SK-N-SH treated with all-trans-retinoic acid at 6 μM for 48 hours (cell line): ENCODE measurements around the gene CHST8.

Source experiments
- ATAC-seq: fragments of 200-7000 bp; cut with Tn5 transposase; 3 replicates; pipeline ENCODE4 v1.9.1; 2020; ENCODE audit warnings: mild to moderate bottlenecking, moderate library complexity
- ARNTL ChIP-seq: fragments of 450-650 bp; formaldehyde crosslinking; IDR thresholded peaks from 2 replicates; pipeline ENCODE4 v1.5.0; 2020; ENCODE audit warnings: low read depth, mild to moderate bottlenecking, moderate library complexity, borderline replicate concordance
- BACH2 ChIP-seq: fragments of 250-450 bp; sonication (Bioruptor Pico); IDR thresholded peaks from 2 replicates; pipeline ENCODE4 v1.9.0; 2021; ENCODE audit warnings: mild to moderate bottlenecking, borderline replicate concordance
- CREB5 ChIP-seq: fragments of 250-450 bp; sonication (Bioruptor Pico); IDR thresholded peaks from 2 replicates; pipeline ENCODE4 v1.5.1; 2020; ENCODE audit warnings: low read depth, mild to moderate bottlenecking, moderate library complexity
- CSDC2 ChIP-seq: fragments of 250-450 bp; sonication (Bioruptor Pico); IDR thresholded peaks from 2 replicates; pipeline ENCODE4 v1.5.0; 2020; ENCODE audit warnings: mild to moderate bottlenecking, moderate library complexity
- ESRRG ChIP-seq: fragments of 250-450 bp; sonication (Bioruptor Pico); IDR thresholded peaks from 2 replicates; pipeline ENCODE4 v1.6.1; 2021; ENCODE audit warnings: mild to moderate bottlenecking
- ISL1 ChIP-seq: fragments of 250-450 bp; sonication (Bioruptor Pico); IDR thresholded peaks from 2 replicates; pipeline ENCODE4 v2.1.2; 2022; ENCODE audit warnings: mild to moderate bottlenecking, moderate library complexity
- OSR1 ChIP-seq: fragments of 250-450 bp; sonication (Bioruptor Pico); IDR thresholded peaks from 2 replicates; pipeline ENCODE4 v1.8.0; 2022; ENCODE audit warnings: moderate library complexity, mild to moderate bottlenecking, inconsistent platforms
- PATZ1 ChIP-seq: fragments of 250-450 bp; sonication (Bioruptor Pico); IDR thresholded peaks from 2 replicates; pipeline ENCODE4 v1.8.0; 2020; ENCODE audit warnings: mild to moderate bottlenecking, moderate library complexity, borderline replicate concordance
- PPARA ChIP-seq: fragments of 250-450 bp; sonication (Bioruptor Pico); IDR thresholded peaks from 2 replicates; pipeline ENCODE4 v1.5.0; 2020; ENCODE audit warnings: mild to moderate bottlenecking, borderline replicate concordance
- RARB ChIP-seq: fragments of 250-450 bp; sonication (Bioruptor Pico); IDR thresholded peaks from 2 replicates; pipeline ENCODE4 v1.8.0; 2021; ENCODE audit warnings: mild to moderate bottlenecking, moderate library complexity
- SNAI2 ChIP-seq: fragments of 250-450 bp; sonication (Bioruptor Pico); IDR thresholded peaks from 2 replicates; pipeline ENCODE4 v1.5.0; 2020; ENCODE audit warnings: mild to moderate bottlenecking, moderate library complexity
- TCF4 ChIP-seq: fragments of 250-450 bp; sonication (Bioruptor Pico); IDR thresholded peaks from 2 replicates; pipeline ENCODE4 v1.8.0; 2021; ENCODE audit warnings: mild to moderate bottlenecking, moderate library complexity, borderline replicate concordance
- TOX ChIP-seq: fragments of 250-450 bp; sonication (Bioruptor Pico); IDR thresholded peaks from 2 replicates; pipeline ENCODE4 v1.8.0; 2021; ENCODE audit warnings: mild to moderate bottlenecking, moderate library complexity, borderline replicate concordance
- ZC3H10 ChIP-seq: fragments of 250-450 bp; sonication (Bioruptor Pico); IDR thresholded peaks from 2 replicates; pipeline ENCODE4 v1.5.1; 2021; ENCODE audit warnings: mild to moderate bottlenecking, moderate library complexity
- ZFP30 ChIP-seq: fragments of 450-650 bp; formaldehyde crosslinking; IDR thresholded peaks from 2 replicates; pipeline ENCODE4 v1.5.0; 2022; ENCODE audit warnings: mild to moderate bottlenecking, moderate library complexity
- ZNF565 ChIP-seq: fragments of 450-650 bp; formaldehyde crosslinking; conservative IDR thresholded peaks from 2 replicates; pipeline ENCODE4 v1.5.0; 2020; ENCODE audit warnings: low read depth, mild to moderate bottlenecking, moderate library complexity
- ZNF70 ChIP-seq: fragments of 450-650 bp; formaldehyde crosslinking; IDR thresholded peaks from 2 replicates; pipeline ENCODE4 v1.5.0; 2020; ENCODE audit warnings: mild to moderate bottlenecking, moderate library complexity
- ZNF8 ChIP-seq: fragments of 450-650 bp; formaldehyde crosslinking; IDR thresholded peaks from 2 replicates; pipeline ENCODE4 v1.5.0; 2020; ENCODE audit warnings: mild to moderate bottlenecking, moderate library complexity
- TF ChIP-seq, protein P1 (sequence below): fragments of 250-450 bp; sonication (Bioruptor Pico); IDR thresholded peaks from 2 replicates; pipeline ENCODE4 v1.5.0; 2020; ENCODE audit warnings: mild to moderate bottlenecking, moderate library complexity
- TF ChIP-seq, protein P2 (sequence below): fragments of 250-450 bp; sonication (Bioruptor Pico); IDR thresholded peaks from 2 replicates; pipeline ENCODE4 v1.8.0; 2021; ENCODE audit warnings: low read depth, mild to moderate bottlenecking, moderate library complexity, borderline replicate concordance

Gene CHST8

DNA sequence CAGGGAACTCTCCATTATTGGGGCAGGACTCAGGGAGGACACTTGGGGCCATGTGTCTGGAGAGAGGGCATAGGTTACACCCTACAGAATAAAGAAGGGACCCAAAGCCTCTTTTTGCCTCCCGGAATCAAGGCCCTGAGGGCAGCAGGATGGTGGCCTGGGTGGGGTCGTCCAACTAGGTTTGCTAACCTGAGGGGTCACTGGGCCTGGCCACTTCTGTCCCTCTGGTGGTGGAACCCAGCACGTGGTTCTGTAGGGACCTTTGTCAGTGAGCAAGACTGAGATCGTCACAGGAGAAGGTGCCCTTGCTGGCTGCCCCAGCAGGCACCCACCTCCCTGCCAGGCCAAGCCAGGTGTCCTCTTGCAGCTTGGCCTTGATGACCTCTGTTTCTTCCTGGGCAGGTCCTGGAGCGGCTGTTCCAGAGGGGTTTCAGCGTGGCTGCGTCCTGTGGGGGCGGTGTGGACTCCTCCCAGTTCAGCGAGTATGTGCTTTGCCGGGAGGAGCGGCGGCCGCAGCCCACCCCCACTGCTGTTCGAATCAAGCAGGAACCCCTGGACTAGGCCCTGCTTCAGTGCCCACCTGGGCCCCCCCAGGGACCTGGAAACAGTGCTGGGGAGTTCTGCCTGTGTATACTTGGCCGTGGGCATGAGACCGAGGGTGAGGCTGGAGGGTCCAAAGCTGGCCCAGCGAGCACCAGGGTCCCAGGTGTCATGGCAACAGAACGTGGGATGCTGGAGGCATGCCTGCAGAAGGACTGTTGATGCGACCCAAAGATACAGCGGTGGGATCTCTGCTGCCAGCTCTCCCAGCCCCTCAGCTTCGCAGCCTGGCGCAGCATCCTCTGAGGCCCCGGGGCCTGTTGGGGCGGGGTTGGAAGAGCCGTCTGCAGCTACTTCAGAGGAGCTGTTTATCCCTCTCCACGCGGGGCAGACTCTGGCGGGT lies 190.9 kb downstream of the CHST8 start:
- TF ChIP-seq TOX (no peak), PATZ1 (no peak), ZFP30 (no peak), CSDC2 (CRISPR knock-in tag) (no peak), OSR1 (CRISPR knock-in tag) (no peak), SNAI2 (CRISPR knock-in tag) (no peak)
- ATAC-seq = no peak; the same call in 2 of the 3 replicates

- no peak; the same call in 2 of the 3 replicates for ATAC-seq
- TF ChIP-seq ZNF70 (CRISPR knock-in tag) = no peak
- no peak for TF ChIP-seq TCF4 (CRISPR knock-in tag)
- TF ChIP-seq, protein P1, sequence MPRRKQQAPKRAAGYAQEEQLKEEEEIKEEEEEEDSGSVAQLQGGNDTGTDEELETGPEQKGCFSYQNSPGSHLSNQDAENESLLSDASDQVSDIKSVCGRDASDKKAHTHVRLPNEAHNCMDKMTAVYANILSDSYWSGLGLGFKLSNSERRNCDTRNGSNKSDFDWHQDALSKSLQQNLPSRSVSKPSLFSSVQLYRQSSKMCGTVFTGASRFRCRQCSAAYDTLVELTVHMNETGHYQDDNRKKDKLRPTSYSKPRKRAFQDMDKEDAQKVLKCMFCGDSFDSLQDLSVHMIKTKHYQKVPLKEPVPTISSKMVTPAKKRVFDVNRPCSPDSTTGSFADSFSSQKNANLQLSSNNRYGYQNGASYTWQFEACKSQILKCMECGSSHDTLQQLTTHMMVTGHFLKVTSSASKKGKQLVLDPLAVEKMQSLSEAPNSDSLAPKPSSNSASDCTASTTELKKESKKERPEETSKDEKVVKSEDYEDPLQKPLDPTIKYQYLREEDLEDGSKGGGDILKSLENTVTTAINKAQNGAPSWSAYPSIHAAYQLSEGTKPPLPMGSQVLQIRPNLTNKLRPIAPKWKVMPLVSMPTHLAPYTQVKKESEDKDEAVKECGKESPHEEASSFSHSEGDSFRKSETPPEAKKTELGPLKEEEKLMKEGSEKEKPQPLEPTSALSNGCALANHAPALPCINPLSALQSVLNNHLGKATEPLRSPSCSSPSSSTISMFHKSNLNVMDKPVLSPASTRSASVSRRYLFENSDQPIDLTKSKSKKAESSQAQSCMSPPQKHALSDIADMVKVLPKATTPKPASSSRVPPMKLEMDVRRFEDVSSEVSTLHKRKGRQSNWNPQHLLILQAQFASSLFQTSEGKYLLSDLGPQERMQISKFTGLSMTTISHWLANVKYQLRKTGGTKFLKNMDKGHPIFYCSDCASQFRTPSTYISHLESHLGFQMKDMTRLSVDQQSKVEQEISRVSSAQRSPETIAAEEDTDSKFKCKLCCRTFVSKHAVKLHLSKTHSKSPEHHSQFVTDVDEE (CRISPR knock-in tag) = no peak
- TF ChIP-seq, protein P2, sequence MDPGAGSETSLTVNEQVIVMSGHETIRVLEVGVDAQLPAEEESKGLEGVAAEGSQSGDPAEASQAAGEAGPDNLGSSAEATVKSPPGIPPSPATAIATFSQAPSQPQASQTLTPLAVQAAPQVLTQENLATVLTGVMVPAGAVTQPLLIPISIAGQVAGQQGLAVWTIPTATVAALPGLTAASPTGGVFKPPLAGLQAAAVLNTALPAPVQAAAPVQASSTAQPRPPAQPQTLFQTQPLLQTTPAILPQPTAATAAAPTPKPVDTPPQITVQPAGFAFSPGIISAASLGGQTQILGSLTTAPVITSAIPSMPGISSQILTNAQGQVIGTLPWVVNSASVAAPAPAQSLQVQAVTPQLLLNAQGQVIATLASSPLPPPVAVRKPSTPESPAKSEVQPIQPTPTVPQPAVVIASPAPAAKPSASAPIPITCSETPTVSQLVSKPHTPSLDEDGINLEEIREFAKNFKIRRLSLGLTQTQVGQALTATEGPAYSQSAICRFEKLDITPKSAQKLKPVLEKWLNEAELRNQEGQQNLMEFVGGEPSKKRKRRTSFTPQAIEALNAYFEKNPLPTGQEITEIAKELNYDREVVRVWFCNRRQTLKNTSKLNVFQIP (CRISPR knock-in tag) = no peak
- no peak for TF ChIP-seq ARNTL (CRISPR knock-in tag)
- no peak for TF ChIP-seq ZNF565
- TF ChIP-seq, all 23 proteins: peak for 0
Observed at GRCh38 chr19:33813391-33814101, 191.8 kb downstream of the CHST8 start.

DNA sequence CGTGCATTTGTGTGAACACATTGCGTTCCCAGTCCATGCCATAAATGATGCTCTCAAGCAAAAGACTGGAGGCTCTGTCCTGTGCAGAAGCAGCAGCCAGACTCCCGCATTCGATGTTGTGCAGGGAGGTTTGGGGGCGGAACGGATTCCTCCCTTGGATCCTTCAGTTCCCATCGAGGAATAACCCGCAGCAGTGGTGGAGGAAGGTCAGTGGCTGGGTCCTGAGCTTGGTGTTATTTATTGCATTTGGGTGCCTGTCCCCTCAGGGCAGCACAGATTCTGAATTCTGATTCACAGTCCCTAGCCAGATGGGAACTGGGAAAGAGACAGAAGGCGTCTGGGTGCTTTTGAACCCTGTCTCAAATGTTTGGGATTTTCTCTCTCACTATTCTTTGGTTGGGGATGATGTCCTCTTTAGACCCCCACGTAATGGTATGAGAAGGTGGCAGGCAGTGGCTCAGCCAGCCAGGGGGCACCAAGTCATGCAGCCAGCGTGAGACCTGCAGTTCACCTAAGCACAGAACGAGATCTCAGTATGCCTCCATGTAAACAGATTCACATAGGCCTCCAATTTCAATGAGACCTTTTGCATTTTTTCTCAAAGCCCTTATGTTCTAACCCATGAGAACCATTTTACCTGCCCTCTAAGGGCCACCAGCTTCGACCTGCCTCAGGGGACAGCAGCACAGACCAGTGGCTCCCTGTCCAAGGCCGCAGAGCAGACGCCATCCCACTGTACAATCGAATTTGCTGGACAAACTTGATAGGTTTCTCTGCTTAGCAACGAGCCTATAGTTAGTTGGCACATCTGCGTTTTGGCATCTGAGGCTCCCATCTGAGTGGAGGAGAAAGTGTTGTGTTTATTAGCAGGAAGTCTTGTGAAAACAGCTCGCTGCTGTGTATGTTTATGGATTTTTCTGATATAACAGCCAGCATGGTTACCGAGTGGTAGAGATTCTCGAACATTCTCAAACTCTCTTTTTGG lies 192.7 kb downstream of the CHST8 start:
- no peak; the same call in 2 of the 3 replicates for ATAC-seq

More for the DNA sequence above, 192.7 kb downstream of the CHST8 start:
- TF ChIP-seq CREB5 (CRISPR knock-in tag) (no peak), CSDC2 (CRISPR knock-in tag) (no peak), OSR1 (CRISPR knock-in tag) (no peak), PPARA (CRISPR knock-in tag) (no peak), ISL1 (CRISPR knock-in tag) (no peak), ZNF8 (no peak), ESRRG (CRISPR knock-in tag) (no peak), BACH2 (CRISPR knock-in tag) (no peak), TCF4 (CRISPR knock-in tag) (no peak), SNAI2 (CRISPR knock-in tag) (no peak), RARB (no peak), ZC3H10 (CRISPR knock-in tag) (no peak), TOX (no peak), ZNF70 (CRISPR knock-in tag) (no peak)
- TF ChIP-seq, protein P2 (CRISPR knock-in tag) = no peak
- TF ChIP-seq, protein P1 (CRISPR knock-in tag) = no peak
